WERI-Rb-1 (cell line): ENCODE measurements around the gene FEZF2.
A peak's percentile ranks its signal among the peaks of the same experiment; 100 is the strongest.

Experiments
- DNase-seq: peaks from one replicate; pipeline ENCODE4 v3.0.0-alpha.2; 2020
- H3K27ac ChIP-seq: fragments of 250-450 bp; sonication (Bioruptor Pico); 2 replicates; pipeline ENCODE4 v1.5.1; 2020; ENCODE audit warnings: mild to moderate bottlenecking, moderate library complexity
- H3K27me3 ChIP-seq: fragments of 250-450 bp; sonication (Bioruptor Pico); 2 replicates; pipeline ENCODE4 v1.5.1; 2021; ENCODE audit warnings: mild to moderate bottlenecking, low read depth, moderate library complexity; ENCODE audit not compliant: insufficient read depth, severe bottlenecking
- H3K36me3 ChIP-seq: fragments of 250-450 bp; sonication (Bioruptor Pico); 2 replicates; pipeline ENCODE4 v1.5.1; 2020; ENCODE audit warnings: mild to moderate bottlenecking, moderate library complexity
- H3K4me3 ChIP-seq: 2 replicates; pipeline ENCODE4 v1.5.1; 2011; ENCODE audit warnings: low read depth, mild to moderate bottlenecking, control low read depth, low read length
- H3K9me3 ChIP-seq: fragments of 250-450 bp; sonication (Bioruptor Pico); 2 replicates; pipeline ENCODE4 v1.5.1; 2021; ENCODE audit warnings: mild to moderate bottlenecking, moderate library complexity; ENCODE audit not compliant: severe bottlenecking
- TF ChIP-seq, protein P1 (sequence below): IDR thresholded peaks from 2 replicates; pipeline ENCODE4 v1.5.1; 2011; ENCODE audit warnings: low read depth, mild to moderate bottlenecking, control low read depth, inconsistent platforms, low read length

Gene FEZF2

DNA sequence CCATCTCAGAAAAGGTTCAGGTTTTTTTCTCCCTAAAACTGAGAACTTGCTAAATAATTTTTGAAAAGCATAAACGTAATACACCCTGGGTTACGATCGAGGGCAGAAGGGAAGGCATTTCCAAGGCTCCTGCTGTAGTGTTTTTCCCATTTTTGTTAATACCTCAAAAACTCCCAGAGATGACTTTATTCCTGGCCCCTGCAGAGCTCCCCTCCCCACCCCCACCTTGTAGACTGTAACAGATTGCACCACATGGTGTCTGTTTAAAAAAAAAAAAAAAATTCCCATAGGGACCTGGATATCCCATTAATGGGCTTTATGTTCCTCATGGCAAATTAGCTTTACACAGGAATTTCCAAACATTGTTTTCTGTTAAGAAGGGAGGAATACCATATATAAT lies 38.2 kb downstream of the FEZF2 start:
- Histone ChIP-seq H3K27ac (no peak overlapping the region), H3K27me3 (no peaks in the 10 kb centered on the region), H3K9me3 (no peaks in the 10 kb centered on the region), H3K4me3 (no peak overlapping the region), H3K36me3 (peaks cover 6% of the 10 kb centered on the region; the same call in 1 of the 2 replicates)
- DNase-seq: peak; percentile 14
- TF ChIP-seq, protein P1, sequence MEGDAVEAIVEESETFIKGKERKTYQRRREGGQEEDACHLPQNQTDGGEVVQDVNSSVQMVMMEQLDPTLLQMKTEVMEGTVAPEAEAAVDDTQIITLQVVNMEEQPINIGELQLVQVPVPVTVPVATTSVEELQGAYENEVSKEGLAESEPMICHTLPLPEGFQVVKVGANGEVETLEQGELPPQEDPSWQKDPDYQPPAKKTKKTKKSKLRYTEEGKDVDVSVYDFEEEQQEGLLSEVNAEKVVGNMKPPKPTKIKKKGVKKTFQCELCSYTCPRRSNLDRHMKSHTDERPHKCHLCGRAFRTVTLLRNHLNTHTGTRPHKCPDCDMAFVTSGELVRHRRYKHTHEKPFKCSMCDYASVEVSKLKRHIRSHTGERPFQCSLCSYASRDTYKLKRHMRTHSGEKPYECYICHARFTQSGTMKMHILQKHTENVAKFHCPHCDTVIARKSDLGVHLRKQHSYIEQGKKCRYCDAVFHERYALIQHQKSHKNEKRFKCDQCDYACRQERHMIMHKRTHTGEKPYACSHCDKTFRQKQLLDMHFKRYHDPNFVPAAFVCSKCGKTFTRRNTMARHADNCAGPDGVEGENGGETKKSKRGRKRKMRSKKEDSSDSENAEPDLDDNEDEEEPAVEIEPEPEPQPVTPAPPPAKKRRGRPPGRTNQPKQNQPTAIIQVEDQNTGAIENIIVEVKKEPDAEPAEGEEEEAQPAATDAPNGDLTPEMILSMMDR: no peak

DNA sequence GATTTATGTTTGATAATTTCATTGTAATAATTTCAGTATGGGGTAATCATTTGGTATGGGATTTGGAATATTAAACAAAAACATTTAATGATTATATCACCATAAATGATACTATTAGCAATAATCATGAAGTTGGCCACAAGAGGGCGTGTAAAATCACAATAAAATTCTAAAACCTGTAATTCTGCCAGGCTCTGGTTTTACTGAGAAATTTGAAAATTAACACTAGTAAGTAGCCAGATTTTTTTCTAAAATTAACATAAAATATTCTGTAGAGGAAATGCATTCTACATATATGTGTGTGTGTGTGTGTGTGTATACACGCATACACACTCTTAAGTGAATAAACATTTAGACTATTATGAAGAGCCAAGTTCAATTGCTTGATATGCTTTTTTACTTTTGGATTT lies 40.5 kb downstream of the FEZF2 start:
- TF ChIP-seq, protein P1: no peak
- no peaks in the 10 kb centered on the region for H3K27me3 ChIP-seq
- no peak overlapping the region for H3K4me3 ChIP-seq
- DNase-seq: no peak
- H3K27ac ChIP-seq: no peak overlapping the region
- no peaks in the 10 kb centered on the region for H3K9me3 ChIP-seq
- peaks cover 10% of the 10 kb centered on the region for H3K36me3 ChIP-seq

DNA sequence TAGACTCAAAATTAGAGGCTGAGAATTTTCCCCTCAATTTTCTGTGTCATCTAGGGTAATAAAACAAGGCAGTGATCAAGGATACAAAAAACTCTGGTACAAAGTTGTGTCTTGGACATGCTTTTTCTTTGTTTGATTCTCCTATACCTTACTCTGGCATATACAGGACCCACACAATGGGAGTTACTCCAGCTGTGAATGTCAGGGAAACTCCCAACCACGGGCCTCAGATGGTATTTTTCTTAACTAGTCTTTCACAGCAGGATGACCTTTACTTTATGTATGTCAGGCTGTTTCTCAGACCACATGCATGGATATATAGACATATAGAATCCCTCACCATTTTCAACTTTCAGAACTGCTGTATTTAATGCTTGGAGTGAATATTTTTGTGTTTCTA lies 41.3 kb downstream of the FEZF2 start:
- Histone ChIP-seq H3K9me3 (no peaks in the 10 kb centered on the region), H3K27ac (no peak overlapping the region), H3K27me3 (no peaks in the 10 kb centered on the region), H3K4me3 (no peak overlapping the region), H3K36me3 (peaks cover 17% of the 10 kb centered on the region)
- DNase-seq: no peak
- TF ChIP-seq, protein P1: no peak

DNA sequence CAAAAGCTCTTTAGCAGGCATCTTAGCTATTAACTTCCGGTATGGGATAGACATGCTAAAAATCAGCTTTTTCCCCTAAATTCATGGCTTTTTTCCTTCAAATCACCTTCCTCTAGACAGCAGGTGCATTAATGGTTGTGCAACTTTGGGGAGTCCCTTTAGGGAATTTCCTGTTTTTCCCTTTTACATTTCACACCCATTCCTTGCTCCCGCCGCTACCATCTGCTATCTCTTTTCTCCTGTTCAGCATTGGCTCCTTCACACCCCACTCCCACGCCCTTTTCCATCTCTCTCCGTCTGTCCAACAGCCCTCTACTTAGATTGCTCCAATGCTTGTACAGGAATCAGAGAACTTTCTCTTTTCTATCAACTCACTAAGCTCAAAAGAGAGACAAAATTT lies 43.4 kb downstream of the FEZF2 start:
- Histone ChIP-seq H3K36me3 (peaks cover 17% of the 10 kb centered on the region), H3K9me3 (no peaks in the 10 kb centered on the region), H3K27me3 (no peaks in the 10 kb centered on the region), H3K27ac (no peak overlapping the region), H3K4me3 (no peak overlapping the region)
- TF ChIP-seq, protein P1: no peak
- no peak for DNase-seq

DNA sequence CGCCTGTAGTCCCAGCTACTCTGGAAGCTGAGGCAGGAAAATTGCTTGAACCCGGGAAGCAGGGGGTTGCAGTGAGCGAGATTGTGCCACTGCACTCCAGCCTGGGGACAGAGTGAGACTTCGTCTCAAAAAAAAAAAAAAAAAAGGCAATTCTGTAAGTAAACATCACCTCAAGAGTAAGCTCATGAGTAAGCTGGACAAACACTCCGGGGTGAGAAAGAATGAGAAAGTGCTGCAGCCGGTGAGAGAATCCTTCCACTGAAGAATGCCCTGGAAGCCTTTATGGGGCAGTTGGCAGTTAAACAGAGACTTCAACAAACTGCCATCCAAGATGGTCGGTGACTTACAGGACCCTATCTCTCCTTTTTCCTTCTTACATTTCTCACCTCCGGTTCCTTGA lies 47.5 kb downstream of the FEZF2 start:
- no peak for DNase-seq
- peaks cover 39% of the 10 kb centered on the region for H3K36me3 ChIP-seq
- no peaks in the 10 kb centered on the region for H3K27me3 ChIP-seq
- TF ChIP-seq, protein P1: no peak
- no peak overlapping the region for H3K27ac ChIP-seq
- H3K9me3 ChIP-seq: no peaks in the 10 kb centered on the region
- no peak overlapping the region for H3K4me3 ChIP-seq

DNA sequence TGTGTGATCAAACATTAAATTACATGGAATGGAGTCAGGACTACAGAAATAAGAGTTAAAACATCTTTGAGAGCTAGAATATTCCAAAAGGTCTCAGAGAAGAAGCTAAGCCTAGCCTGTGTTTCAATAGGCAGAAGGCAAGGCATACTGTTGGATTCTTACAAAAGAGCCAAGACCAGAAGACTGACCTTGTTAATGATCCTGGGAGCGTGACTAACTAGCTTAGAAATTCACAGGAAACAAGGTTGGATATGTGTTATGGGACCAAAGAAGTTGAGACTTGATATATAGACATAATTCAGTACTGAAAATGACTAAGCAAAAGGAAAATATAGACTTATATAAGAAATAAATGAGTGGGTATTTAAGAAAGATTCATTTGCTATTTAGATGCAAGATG lies 50.1 kb downstream of the FEZF2 start:
- no peak overlapping the region for H3K27ac ChIP-seq
- H3K36me3 ChIP-seq: peaks cover 49% of the 10 kb centered on the region
- H3K4me3 ChIP-seq: no peak overlapping the region
- no peak for DNase-seq
- no peaks in the 10 kb centered on the region for H3K9me3 ChIP-seq
- H3K27me3 ChIP-seq: no peaks in the 10 kb centered on the region
- TF ChIP-seq, protein P1: no peak
